SJSA1 (cell line): ENCODE data around the gene FNDC3B. TPM values are rescaled to one million over a fixed set of nuclear protein-coding genes. Genes with fewer than 3 reads are reported as not detected.
"Not testable (repeated sequence)": the region's sequence is repeated elsewhere in the genome, so short reads cannot be mapped to it uniquely, and the experiment has no call there.

Source experiments
- DNase-seq, 2 experiments: peaks; one replicate each; pipeline ENCODE4 v3.0.0-alpha.2; 2015 to 2020; ENCODE audit warnings: low spot score in 2 of 2, low read depth in 1 of 2
- H3K27ac ChIP-seq: fragments of 250-450 bp; sonication (Bioruptor Pico); 2 replicates; pipeline ENCODE4 v1.5.1; 2020; ENCODE audit warnings: mild to moderate bottlenecking, moderate library complexity
- H3K27me3 ChIP-seq: fragments of 250-450 bp; sonication (Bioruptor Pico); replicated peaks from 2 replicates; pipeline ENCODE4 v1.5.1; 2020; ENCODE audit warnings: mild to moderate bottlenecking, moderate library complexity
- H3K36me3 ChIP-seq: fragments of 250-450 bp; sonication (Bioruptor Pico); 2 replicates; pipeline ENCODE4 v1.5.1; 2020; ENCODE audit warnings: mild to moderate bottlenecking
- H3K4me1 ChIP-seq: fragments of 250-450 bp; sonication (Bioruptor Pico); replicated peaks from 2 replicates; pipeline ENCODE4 v1.6.1; 2021; ENCODE audit warnings: mild to moderate bottlenecking
- H3K4me3 ChIP-seq: fragments of 250-450 bp; sonication (Bioruptor Pico); 2 replicates; pipeline ENCODE4 v1.5.1; 2020; ENCODE audit warnings: mild to moderate bottlenecking
- H3K9me3 ChIP-seq: fragments of 250-450 bp; sonication (Bioruptor Pico); replicated peaks from 2 replicates; pipeline ENCODE4 v1.5.1; 2020; ENCODE audit warnings: mild to moderate bottlenecking
- total RNA-seq: library from RNA; depleted of rRNA; stranded (reverse); fragments of >200 nt; shearing (Covaris generic); gene quantifications from 2 replicates; pipeline ENCODE4 v1.2.3, GENCODE V29; 2014

FNDC3B gene
- total RNA-seq, 1 experiment from 2014 or later = 73.4 TPM

DNA sequence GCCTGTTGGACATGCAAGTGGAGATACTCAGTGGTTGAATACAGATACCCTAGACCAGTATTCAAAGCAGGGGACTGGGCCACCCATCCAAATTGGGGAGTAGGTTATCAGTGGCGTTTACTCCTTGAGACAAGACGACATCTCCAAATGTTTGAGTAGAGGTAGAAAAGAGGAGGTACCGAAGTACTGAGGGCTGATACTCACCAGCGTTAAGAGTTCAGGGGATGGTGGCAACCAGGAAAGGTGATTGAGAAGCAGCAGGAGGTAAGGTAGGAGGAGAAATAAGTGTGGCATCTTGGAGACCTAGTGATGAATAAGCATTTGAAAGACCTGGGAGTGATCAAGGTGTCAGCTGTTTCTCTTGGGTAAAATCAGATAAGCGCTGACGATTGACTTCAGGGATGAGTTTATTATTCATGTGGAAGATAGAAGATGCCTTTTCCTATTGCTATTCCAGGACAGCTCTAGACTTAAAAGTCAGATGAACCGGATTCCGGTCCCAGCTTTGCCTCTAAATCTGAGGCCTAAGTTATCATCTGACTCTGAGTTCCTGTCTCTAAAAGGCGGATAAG, 312.6 kb downstream of the FNDC3B start:
- Histone ChIP-seq H3K27me3 (no peaks in the 10 kb centered on the region), H3K4me1 (peaks cover 11% of the 10 kb centered on the region), H3K36me3 (peaks cover 71% of the 10 kb centered on the region), H3K9me3 (no peaks in the 10 kb centered on the region), H3K4me3 (no peak overlapping the region), H3K27ac (no peak overlapping the region)
- no peak for DNase-seq

DNA sequence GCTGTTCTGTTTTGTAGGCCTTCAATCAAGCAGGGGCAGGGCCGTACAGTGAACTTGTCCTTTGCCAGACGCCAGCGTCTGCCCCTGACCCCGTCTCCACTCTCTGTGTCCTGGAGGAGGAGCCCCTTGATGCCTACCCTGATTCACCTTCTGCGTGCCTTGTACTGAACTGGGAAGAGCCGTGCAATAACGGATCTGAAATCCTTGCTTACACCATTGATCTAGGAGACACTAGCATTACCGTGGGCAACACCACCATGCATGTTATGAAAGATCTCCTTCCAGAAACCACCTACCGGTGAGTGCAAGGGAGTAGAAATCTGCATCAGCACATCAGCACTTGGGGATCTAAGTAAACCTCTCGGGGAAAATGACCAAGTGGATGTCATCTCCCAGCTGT, 313.4 kb downstream of the FNDC3B start:
- peaks cover 70% of the 10 kb centered on the region for H3K36me3 ChIP-seq
- H3K9me3 ChIP-seq = no peaks in the 10 kb centered on the region
- no peak overlapping the region for H3K4me3 ChIP-seq
- peaks cover 11% of the 10 kb centered on the region for H3K4me1 ChIP-seq
- no peak overlapping the region for H3K27ac ChIP-seq
- DNase-seq = no peak
- H3K27me3 ChIP-seq = no peaks in the 10 kb centered on the region

DNA sequence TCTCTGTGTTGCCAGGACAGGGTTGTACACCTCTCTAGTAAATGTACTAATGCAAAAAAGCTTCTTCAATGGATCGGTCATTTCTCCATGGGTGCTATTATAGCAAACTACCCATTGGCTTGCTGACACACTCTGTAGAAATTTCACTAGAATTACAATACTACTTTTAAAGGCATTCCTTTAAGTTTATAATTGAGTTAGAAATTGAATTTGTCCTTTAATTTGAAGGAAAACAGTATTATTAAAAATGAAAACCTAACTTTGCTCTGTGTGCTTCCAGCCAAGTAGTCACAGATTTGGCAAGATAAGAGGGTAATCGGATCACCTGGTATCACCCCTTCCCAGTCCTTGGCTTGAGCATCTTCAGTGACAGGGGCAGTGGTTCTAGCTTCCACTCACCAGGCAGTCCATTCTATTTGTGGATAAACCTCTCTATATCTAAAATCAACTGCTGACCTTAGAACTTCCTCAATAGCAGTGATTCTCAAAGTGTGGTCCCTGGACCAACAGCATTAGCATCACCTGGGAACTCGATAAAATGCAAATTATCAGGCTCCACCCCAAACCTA, 315.6 kb downstream of the FNDC3B start:
- no peaks in the 10 kb centered on the region for H3K9me3 ChIP-seq
- H3K4me1 ChIP-seq = peaks cover 11% of the 10 kb centered on the region
- peaks cover 59% of the 10 kb centered on the region for H3K36me3 ChIP-seq
- no peak overlapping the region for H3K27ac ChIP-seq
- H3K27me3 ChIP-seq = no peaks in the 10 kb centered on the region
- no peak overlapping the region for H3K4me3 ChIP-seq
- DNase-seq = no peak

DNA sequence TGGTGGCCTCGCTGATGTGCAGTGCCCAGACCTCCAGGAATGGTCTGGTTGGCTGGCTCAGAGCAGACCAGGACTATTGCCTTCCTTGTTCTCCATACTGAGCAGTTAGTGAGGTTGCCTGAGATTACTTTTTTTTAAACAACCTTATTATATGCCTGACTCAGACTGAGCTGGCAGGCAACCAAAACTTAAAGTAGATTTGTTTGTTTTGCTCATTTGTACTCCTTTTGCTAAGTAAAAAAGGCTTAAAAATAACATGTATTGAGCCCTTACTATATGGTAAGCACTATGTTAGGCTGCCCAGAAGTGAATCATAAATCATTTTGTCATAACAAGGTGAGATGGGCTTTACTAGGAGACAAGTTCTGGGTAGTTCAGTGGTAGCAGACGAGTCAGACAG, 316.5 kb downstream of the FNDC3B start:
- Histone ChIP-seq H3K4me1 (peaks cover 11% of the 10 kb centered on the region), H3K36me3 (peaks cover 54% of the 10 kb centered on the region), H3K27me3 (no peaks in the 10 kb centered on the region), H3K4me3 (no peak overlapping the region), H3K27ac (no peak overlapping the region), H3K9me3 (no peaks in the 10 kb centered on the region)
- DNase-seq = peak; percentile 59 to 87

DNA sequence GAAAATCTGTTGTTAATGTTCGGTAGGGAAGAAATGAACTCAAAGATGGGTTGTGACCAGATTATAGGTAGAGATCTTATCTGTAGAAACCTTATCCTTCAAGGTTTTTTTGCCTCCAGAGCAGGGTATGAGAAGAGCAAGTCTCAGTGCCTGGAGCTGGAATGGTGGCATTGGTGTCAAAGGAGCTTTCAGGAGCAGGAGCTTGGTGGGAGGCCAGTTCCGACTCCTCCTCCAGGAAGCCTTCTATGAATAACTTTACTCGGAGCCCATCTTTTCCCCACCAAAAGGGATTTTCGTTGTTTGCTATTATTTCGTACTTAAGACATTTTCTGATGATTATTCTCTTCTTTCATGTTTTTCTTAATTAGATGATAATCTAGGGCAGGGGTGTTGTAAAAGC, 317.0 kb downstream of the FNDC3B start:
- Histone ChIP-seq H3K4me3 (no peak overlapping the region), H3K27ac (no peak overlapping the region), H3K36me3 (peaks cover 54% of the 10 kb centered on the region), H3K27me3 (no peaks in the 10 kb centered on the region), H3K4me1 (peaks cover 11% of the 10 kb centered on the region), H3K9me3 (no peaks in the 10 kb centered on the region)
- no peak for DNase-seq

DNA sequence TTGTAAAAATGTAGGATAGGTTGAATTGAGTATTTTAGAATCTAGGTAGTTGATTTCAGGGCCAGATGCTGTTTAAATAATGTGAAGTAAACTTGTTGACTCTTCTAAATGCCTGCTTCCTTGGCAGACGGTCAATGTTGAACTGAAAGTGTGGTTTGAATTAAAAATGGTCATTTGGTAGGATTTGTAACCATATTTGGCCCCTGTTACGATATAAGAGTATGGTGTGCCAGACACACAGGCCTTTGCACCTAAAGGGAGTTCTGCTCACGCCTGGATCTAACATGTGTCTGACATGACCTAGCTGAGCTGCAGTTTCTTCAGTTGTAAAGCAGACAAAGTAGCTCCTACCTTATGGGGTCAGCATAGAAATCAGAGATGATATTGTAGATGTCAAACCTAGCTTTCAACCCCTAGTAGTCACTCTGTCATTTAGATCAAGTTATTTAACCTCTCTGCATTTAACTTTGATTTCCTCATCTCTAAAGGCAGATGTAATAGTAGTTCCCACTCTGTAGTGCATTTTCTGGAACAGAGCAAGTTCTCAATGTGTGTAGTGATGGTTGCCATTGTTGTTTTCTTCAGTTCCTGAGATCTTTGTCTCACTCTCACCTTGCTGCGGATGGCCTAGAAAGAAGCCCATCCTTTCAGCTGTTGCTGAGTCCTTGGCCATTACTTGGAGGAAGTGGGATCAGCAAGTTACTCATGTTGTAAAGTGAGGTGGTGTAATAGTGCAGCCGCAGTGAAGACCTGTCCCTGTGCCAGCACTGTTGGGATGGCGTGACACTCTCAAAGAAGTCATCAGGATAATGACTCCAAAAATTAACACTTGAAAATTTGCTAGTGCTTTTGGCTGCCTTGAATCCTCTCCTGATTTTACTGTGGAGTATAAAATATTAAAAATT, 318.7 kb downstream of the FNDC3B start:
- DNase-seq = no peak
- Histone ChIP-seq H3K27ac (no peak overlapping the region), H3K9me3 (no peaks in the 10 kb centered on the region), H3K36me3 (peaks cover 53% of the 10 kb centered on the region), H3K27me3 (no peaks in the 10 kb centered on the region), H3K4me1 (peaks cover 11% of the 10 kb centered on the region), H3K4me3 (no peak overlapping the region)

DNA sequence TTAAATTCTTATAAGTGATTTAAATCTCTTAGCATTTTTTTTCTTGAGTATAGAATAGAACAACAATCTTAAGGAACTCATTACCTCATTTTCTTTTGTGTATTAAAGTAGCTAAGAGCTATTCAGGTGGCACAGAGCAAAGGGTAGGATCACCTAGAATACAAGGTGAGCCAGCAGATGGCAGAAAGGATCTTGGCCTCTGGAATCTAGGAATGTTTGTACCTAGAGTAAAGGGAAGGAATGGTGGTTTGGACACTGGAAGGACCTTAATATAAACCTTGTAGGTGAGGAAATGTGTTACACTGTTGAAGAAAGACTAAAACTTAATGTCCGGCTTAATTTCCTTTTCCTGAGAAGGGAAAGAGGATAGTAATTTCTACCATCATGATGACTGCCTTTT, 319.9 kb downstream of the FNDC3B start:
- no peaks in the 10 kb centered on the region for H3K9me3 ChIP-seq
- peaks cover 56% of the 10 kb centered on the region for H3K36me3 ChIP-seq
- peaks cover 11% of the 10 kb centered on the region for H3K4me1 ChIP-seq
- DNase-seq = no peak
- H3K27ac ChIP-seq = no peak overlapping the region
- H3K4me3 ChIP-seq = no peak overlapping the region
- no peaks in the 10 kb centered on the region for H3K27me3 ChIP-seq

DNA sequence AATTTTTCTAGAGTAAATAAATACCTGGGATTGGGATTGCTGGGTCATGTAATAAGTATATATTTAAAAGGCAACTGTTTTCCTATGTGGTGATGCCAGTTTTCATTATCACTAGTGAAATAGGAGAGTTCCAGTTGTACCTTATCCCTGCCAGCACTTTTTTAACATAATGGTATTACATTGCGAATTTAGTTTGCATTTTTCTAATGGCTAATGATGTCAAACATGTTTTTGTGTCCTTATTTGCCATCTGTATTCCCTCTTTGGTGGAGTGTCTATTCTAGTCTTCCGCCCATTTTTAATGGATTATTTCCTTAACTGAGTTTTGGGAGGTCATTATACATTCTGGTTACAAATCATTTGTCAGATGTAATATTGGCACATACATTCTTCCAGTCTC, 320.6 kb downstream of the FNDC3B start:
- no peak overlapping the region for H3K27ac ChIP-seq
- H3K27me3 ChIP-seq = no peaks in the 10 kb centered on the region
- peaks cover 11% of the 10 kb centered on the region for H3K4me1 ChIP-seq
- no peaks in the 10 kb centered on the region for H3K9me3 ChIP-seq
- peaks cover 58% of the 10 kb centered on the region for H3K36me3 ChIP-seq
- no peak overlapping the region for H3K4me3 ChIP-seq
- DNase-seq = no peak

DNA sequence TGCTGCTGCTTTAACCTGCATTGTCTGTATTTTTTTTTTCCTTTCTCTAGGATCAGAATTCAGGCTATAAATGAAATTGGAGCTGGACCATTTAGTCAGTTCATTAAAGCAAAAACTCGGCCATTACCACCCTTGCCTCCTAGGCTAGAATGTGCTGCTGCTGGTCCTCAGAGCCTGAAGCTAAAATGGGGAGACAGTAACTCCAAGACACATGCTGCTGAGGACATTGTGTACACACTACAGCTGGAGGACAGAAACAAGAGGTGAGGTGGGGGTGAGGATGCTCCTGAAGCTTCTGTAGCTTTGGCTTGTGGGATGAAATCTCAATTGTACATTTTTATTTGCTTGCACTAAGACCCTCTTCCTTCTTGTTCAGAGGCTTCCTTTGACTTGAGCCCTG, 323.2 kb downstream of the FNDC3B start:
- DNase-seq = no peak
- Histone ChIP-seq H3K36me3 (peaks cover 71% of the 10 kb centered on the region), H3K9me3 (no peaks in the 10 kb centered on the region), H3K27me3 (no peaks in the 10 kb centered on the region), H3K4me3 (no peak overlapping the region), H3K27ac (no peak overlapping the region), H3K4me1 (peaks cover 12% of the 10 kb centered on the region)

DNA sequence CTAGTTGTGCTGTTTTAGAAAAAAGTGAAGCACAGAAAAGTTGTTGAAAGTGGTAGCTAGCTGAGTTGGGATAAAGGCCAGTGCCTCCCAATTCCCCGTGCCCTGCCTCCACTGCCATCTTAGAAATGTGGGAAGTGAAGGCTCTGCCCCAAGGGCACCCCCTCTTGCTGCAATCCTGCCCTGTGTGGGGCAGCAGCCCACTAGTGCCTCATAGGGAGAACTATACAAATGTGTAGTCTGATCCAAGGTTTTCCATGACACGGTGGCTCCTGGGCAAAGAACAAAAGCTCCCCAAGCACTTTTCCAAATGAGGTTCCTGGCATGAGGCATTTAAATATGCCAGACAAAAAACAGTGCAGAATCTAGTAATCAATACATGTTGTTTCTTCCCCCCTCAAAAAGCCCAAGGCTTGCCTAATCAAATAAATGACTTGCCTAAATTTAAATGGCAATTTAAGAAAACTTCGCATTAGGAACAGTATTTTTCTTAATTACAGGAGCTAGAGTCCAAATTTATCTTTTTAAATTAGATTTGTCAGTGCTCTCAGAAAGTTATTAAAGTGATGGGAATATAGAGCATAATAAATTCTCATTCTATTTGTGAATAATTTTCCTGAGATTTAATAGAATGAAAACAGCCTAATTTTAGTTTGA, 325.1 kb downstream of the FNDC3B start:
- no peak for DNase-seq
- Histone ChIP-seq H3K9me3 (no peaks in the 10 kb centered on the region), H3K4me3 (no peak overlapping the region), H3K27ac (no peak overlapping the region), H3K27me3 (no peaks in the 10 kb centered on the region), H3K36me3 (peaks cover 68% of the 10 kb centered on the region), H3K4me1 (peaks cover 27% of the 10 kb centered on the region)

DNA sequence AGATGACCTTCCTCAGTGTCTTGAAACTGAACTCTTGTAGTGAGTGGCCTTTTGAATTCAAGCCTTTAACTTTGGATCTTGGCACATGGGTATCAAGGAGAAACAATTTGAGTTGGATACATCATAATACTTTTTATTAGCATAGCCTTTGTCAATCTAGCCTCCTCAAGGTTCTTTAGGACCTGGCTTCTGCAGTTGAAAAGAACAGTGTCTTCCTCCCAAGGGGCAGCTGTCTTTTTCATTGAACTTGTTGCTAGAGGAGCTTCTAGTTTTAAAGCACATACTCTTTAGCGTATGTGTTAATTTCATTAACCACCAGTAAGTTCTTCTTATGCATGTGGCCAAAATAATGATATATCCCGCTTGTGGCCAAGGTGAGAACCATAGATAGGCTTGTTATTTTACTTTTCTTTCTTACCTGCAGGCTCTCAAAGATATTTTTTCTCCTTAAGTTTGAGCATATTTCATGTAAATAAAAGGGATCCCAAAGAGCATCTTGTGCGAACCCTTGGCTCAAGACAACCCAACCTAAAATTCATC, 325.7 kb downstream of the FNDC3B start:
- no peak for DNase-seq
- H3K27ac ChIP-seq = no peak overlapping the region
- H3K27me3 ChIP-seq = no peaks in the 10 kb centered on the region
- peaks cover 27% of the 10 kb centered on the region for H3K4me1 ChIP-seq
- no peaks in the 10 kb centered on the region for H3K9me3 ChIP-seq
- no peak overlapping the region for H3K4me3 ChIP-seq
- H3K36me3 ChIP-seq = peaks cover 72% of the 10 kb centered on the region

DNA sequence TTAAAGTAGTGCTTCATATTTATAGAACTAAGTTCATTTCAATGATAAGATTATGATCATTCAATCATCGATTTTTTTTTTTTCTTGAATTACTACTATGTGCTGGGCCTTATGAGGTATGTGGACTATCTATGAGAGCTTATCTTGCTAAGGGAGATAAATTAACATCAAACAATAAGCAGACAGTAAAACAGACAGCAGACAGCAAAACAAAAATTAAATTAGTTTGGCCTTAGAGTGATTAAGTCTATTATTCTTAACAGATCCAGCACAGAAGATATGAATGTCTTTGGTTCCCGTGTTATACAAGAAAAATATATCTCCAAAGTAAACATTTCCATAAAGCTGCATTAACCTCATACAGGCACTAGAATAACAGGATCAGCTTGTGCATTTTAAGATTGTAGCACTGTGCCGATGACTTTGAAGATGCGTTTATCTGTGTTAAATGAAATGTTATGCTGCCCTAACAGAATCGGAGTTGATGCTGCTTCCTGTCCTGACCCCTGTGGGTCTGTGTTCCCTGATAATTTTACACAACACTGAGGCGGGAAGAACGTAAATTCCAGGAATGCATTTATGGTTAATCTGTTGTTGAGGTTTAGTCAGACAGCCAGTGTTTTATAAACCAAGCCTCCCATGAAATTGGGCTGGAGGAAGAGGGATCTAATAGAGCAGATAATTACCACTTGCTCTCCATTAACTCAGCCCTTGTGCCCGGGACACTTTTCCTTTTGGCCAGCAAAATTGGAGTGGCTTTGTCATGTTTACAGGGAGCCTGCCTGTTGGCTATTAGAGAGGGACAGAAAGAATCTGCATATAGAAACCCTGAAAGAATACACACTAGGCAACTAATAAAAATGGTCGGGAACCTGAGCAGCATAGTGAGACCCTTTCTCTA, 328.1 kb downstream of the FNDC3B start:
- peak in 1 of 2 experiments; percentile 47 for DNase-seq
- peaks cover 73% of the 10 kb centered on the region for H3K36me3 ChIP-seq

DNA sequence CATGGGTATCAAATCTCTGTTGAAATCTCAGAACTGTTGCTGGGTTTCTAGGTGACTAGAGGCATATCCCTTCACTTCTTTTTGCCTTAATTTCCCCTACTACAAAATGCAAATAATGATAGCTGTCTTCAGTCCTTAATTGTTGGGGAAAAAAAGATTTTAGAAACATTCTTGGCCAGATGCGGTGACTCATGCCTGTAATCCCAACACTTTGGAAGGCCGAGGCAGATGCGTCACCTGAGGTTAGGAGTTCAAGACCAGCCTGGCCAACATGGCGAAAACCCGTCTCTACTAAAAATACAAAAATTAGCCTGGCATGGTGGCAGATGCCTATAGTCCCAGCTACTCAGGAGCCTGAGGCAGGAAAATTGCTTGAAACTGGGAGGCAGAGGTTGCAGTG, 329.2 kb downstream of the FNDC3B start:
- H3K27ac ChIP-seq, H3K4me3 ChIP-seq, DNase-seq, H3K9me3 ChIP-seq, H3K27me3 ChIP-seq: not testable (repeated sequence)
- Histone ChIP-seq H3K4me1 (peaks cover 27% of the 10 kb centered on the region), H3K36me3 (peaks cover 71% of the 10 kb centered on the region)

More for the DNA sequence above, 328.1 kb downstream of the FNDC3B start:
- no peak overlapping the region for H3K4me3 ChIP-seq
- no peaks in the 10 kb centered on the region for H3K9me3 ChIP-seq
- H3K27me3 ChIP-seq = no peaks in the 10 kb centered on the region
- H3K4me1 ChIP-seq = peaks cover 27% of the 10 kb centered on the region
- 0 out of 2 replicates have a peak overlapping the region, but pooled peaks have one; percentile 50 for H3K27ac ChIP-seq
